Adipocyte (in vitro differentiated cells): ENCODE results near the gene CUL3.

Experiments
- DNase-seq: peaks from one replicate; pipeline ENCODE4 v3.0.0-alpha.2; 2015; ENCODE audit warnings: low read depth
- H3K27me3 ChIP-seq: replicated peaks from 2 replicates; pipeline ENCODE4 v1.7.0; 2013; ENCODE audit warnings: mild to moderate bottlenecking, low read length, moderate library complexity; ENCODE audit not compliant: control insufficient read depth, insufficient read depth
- H3K36me3 ChIP-seq: 2 replicates; pipeline ENCODE4 v1.7.0; 2013; ENCODE audit warnings: low read length, mild to moderate bottlenecking, moderate library complexity; ENCODE audit not compliant: control insufficient read depth, insufficient read depth, severe bottlenecking
- H3K4me1 ChIP-seq: 2 replicates; pipeline ENCODE4 v1.7.0; 2013; ENCODE audit warnings: mild to moderate bottlenecking, low read length, moderate library complexity; ENCODE audit not compliant: control insufficient read depth, insufficient read depth
- H3K4me3 ChIP-seq: 2 replicates; pipeline ENCODE4 v1.7.0; 2013; ENCODE audit warnings: mild to moderate bottlenecking, low read length, moderate library complexity
- H3K9ac ChIP-seq: 2 replicates; pipeline ENCODE4 v1.7.0; 2013; ENCODE audit warnings: mild to moderate bottlenecking, low read length, moderate library complexity
- H3K9me3 ChIP-seq: 2 replicates; pipeline ENCODE4 v1.7.0; 2013; ENCODE audit warnings: mild to moderate bottlenecking, low read length, moderate library complexity; ENCODE audit not compliant: control insufficient read depth

Gene CUL3

DNA sequence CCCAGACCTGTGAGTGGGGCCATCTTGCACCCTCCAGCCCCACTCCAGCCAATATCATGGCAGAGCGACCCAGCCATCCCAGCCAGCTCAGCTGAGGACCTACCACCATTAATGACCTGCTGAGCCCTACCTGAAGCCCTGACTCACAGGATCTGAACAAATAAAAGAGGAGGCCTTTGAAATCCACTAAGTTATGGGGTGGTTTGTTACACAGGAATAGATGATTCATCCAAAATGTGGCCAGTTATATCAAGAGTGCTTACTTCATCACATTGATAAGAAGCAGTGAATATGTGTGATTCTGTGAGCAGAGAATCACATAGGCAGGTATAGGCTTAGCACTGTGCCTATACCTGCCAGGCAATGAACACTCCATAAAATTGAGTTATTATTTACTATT is 148.5 kb downstream of the CUL3 start:
- no peaks in the 10 kb centered on the region for H3K9me3 ChIP-seq
- H3K36me3 ChIP-seq: no peaks in the 10 kb centered on the region
- no peaks in the 10 kb centered on the region for H3K27me3 ChIP-seq
- no peaks in the 10 kb centered on the region for H3K4me1 ChIP-seq
- DNase-seq: no peak
- H3K4me3 ChIP-seq: no peak overlapping the region
- no peak overlapping the region for H3K9ac ChIP-seq

DNA sequence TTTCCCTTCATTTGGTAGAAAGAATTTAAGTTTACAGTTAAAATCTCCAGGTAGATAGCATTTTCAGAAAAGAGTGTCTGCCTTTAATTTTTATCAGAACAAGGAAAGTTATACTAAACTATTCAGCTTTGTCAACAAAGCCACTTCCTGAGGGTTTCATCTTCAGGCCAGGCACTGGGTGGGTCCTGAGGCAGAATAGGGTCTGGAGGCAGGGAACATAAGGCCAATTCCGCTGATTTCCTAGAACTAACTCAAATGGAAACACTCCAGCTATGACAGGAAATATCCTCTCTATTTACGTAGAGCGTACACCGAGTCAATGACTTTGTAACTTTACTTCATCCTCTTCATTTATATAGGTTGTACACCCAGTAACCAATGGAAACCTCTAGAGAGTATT is 150.5 kb downstream of the CUL3 start:
- no peaks in the 10 kb centered on the region for H3K9me3 ChIP-seq
- H3K9ac ChIP-seq: no peak overlapping the region
- H3K4me3 ChIP-seq: no peak overlapping the region
- H3K27me3 ChIP-seq: no peaks in the 10 kb centered on the region
- H3K4me1 ChIP-seq: no peaks in the 10 kb centered on the region
- no peak for DNase-seq
- H3K36me3 ChIP-seq: no peaks in the 10 kb centered on the region

DNA sequence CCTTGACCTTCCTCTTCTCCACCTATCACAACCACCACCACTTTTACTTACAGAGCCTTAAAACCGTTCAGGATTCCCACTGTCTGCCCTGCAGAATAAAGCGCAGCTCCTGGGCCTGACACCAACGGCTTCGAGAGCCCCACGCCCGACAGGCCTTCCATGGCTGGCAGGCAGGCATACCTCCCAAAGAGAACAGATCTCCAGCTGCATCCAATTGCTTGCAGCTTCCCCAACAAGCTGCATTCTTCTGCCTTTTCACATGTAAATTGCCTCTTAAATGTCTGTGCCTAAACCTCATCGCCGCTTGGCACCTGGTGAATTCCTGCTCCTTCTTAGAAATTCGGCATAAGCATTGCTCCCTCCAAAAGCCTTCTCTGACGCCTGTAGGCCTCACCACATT is 151.7 kb downstream of the CUL3 start:
- H3K9me3 ChIP-seq: no peaks in the 10 kb centered on the region
- H3K27me3 ChIP-seq: no peaks in the 10 kb centered on the region
- H3K9ac ChIP-seq: no peak overlapping the region
- H3K4me1 ChIP-seq: no peaks in the 10 kb centered on the region
- no peak overlapping the region for H3K4me3 ChIP-seq
- H3K36me3 ChIP-seq: no peaks in the 10 kb centered on the region
- DNase-seq: no peak

DNA sequence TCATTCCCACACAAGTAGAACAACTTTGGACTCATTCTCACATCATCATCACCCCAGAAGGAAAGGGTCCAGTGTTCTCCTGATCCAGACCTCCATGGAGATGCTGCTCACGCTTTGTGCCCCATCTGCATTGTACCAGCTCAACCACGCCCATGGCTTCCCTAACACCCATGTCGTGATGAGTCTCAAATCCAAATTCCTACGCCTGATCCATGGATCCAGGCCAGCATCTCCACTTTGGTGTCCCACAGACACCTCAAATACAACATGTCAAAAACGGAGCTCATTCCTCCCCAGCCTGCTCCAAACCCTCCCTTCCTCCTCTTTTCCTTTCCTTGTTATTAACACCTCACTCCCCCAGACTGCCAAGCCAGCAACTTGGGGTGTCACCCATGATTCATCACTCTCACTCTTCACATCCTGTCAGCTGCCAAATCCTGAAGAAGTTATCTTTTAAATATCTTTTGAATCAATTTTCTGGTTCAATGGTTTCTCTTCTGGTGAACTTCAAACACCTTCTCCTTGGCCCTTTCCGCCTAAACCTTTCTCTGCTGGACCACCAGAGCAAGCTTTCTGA is 153.1 kb downstream of the CUL3 start:
- no peaks in the 10 kb centered on the region for H3K4me1 ChIP-seq
- no peaks in the 10 kb centered on the region for H3K27me3 ChIP-seq

DNA sequence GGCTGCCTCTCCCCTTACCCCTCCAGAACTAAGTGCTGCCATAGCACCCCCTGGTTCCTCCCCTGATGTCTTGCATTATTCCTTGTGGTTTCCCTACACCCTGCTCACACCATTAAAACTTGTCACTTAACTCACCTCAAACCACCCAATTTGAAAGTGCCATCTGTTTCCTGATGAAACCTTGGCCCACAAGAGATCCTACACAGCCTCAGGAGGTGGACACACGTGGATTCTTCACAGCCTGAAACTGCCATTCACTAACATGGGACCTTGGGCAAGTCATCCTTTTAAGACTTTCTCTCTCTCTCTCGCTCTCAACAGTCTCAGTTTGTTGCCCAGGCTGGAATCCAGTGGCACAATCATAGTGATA is 155.7 kb downstream of the CUL3 start:
- DNase-seq: no peak
- Histone ChIP-seq H3K9ac (no peak overlapping the region), H3K4me1 (no peaks in the 10 kb centered on the region), H3K27me3 (no peaks in the 10 kb centered on the region), H3K36me3 (no peaks in the 10 kb centered on the region), H3K4me3 (no peak overlapping the region), H3K9me3 (no peaks in the 10 kb centered on the region)

More for the DNA sequence above, 153.1 kb downstream of the CUL3 start:
- Histone ChIP-seq H3K9ac (no peak overlapping the region), H3K4me3 (no peak overlapping the region), H3K9me3 (no peaks in the 10 kb centered on the region), H3K36me3 (no peaks in the 10 kb centered on the region)
- DNase-seq: no peak

- Histone ChIP-seq H3K4me1 (no peaks in the 10 kb centered on the region), H3K36me3 (no peaks in the 10 kb centered on the region), H3K9me3 (no peaks in the 10 kb centered on the region), H3K27me3 (no peaks in the 10 kb centered on the region), H3K9ac (no peak overlapping the region), H3K4me3 (no peak overlapping the region)
- DNase-seq: no peak
Measured at GRCh38 chr2:224428787-224429440, 156.2 kb downstream of the CUL3 start.

DNA sequence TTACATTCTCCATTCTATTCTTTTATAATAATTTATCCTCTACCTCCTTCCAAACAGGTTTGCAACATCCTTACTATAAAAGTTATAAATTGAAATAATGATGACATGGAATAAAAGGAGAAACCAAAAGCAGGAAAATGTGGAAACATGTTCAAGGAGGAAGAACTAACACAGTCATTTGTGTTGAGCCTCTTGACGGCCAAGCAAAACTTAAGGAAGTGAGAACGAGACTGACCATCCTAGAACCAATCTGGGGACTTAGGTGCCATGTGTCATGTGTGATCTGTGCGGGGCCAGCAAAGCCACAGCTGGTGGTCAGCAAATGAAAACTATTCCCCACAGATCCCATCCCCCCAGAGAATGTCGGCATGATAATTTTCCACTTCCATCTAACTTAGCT is 157.7 kb downstream of the CUL3 start:
- H3K9ac ChIP-seq: no peak overlapping the region
- H3K4me3 ChIP-seq: no peak overlapping the region
- no peak for DNase-seq
- no peaks in the 10 kb centered on the region for H3K27me3 ChIP-seq
- H3K9me3 ChIP-seq: peaks cover 5% of the 10 kb centered on the region
- no peaks in the 10 kb centered on the region for H3K4me1 ChIP-seq
- H3K36me3 ChIP-seq: no peaks in the 10 kb centered on the region

GRCh38 chr2:224426656-224427055 is 158.5 kb downstream of the CUL3 start:
- Histone ChIP-seq H3K36me3 (no peaks in the 10 kb centered on the region), H3K27me3 (no peaks in the 10 kb centered on the region)
- no peak for DNase-seq

DNA sequence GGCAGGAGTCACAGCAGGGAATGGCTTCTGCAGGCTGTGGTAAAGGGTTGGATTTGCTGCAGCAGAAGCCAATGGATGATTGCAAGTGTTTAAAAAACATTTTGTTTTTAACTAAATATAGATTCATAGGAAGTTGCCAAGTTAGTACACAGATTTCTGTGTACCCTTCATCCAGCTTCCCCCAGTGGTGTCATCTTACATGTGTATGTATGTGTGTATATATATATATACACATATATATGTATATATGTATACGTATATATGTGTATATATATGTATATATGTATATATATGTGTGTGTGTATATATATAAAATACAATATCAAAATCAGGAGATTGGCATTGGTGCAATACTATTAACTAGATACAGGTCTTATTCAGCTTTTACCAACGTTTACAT is 164.1 kb downstream of the CUL3 start:
- Histone ChIP-seq H3K4me3 (no peak overlapping the region), H3K9ac (no peak overlapping the region), H3K36me3 (no peaks in the 10 kb centered on the region), H3K4me1 (no peaks in the 10 kb centered on the region), H3K9me3 (peaks cover 5% of the 10 kb centered on the region), H3K27me3 (peaks cover 5% of the 10 kb centered on the region)
- DNase-seq: no peak

More at GRCh38 chr2:224426656-224427055, 158.5 kb downstream of the CUL3 start:
- no peak overlapping the region for H3K4me3 ChIP-seq
- no peaks in the 10 kb centered on the region for H3K4me1 ChIP-seq
- H3K9me3 ChIP-seq: peaks cover 5% of the 10 kb centered on the region
- no peak overlapping the region for H3K9ac ChIP-seq
